Peyer's patch (tissue), 4 donors: ENCODE results near the gene TRIM14. TPM values are rescaled to one million over a fixed set of nuclear protein-coding genes. Genes with fewer than 3 reads are reported as not detected.

Experiments
- DNase-seq, 3 donors: peaks; one replicate each; pipeline ENCODE4 v3.0.0-alpha.2; 2017 to 2019
- H3K27ac ChIP-seq, 4 donors: fragments of 200-600 bp; sonication (generic); one replicate each; pipeline ENCODE4 v1.5.1; 2016 to 2019
- H3K27me3 ChIP-seq, 2 donors: fragments of 200-600 bp; sonication (generic); one replicate each; pipeline ENCODE4 v1.5.1; 2019
- H3K36me3 ChIP-seq, 3 donors: fragments of 200-600 bp; sonication (generic); one replicate each; pipeline ENCODE4 v1.5.1; 2016 to 2019
- H3K4me1 ChIP-seq, 4 donors: fragments of 200-600 bp; sonication (generic); one replicate each; pipeline ENCODE4 v1.5.1; 2016 to 2019
- H3K4me3 ChIP-seq, 4 donors: fragments of 200-600 bp; sonication (generic); 1 replicate in 3 of 4; 2 replicates in 1 of 4; pipeline ENCODE4 v1.5.1; 2016 to 2019; ENCODE audit warnings: mild to moderate bottlenecking in 1 of 4
- H3K9me3 ChIP-seq, 4 donors: fragments of 200-600 bp; sonication (generic); one replicate each; pipeline ENCODE4 v1.5.1; 2016 to 2019; ENCODE audit warnings: mild to moderate bottlenecking in 1 of 4
- CTCF ChIP-seq, 6 experiments: fragments of 450-650 bp in 4 of 6; fragments of 200-600 bp in 2 of 6; sonication (generic) in 1 of 6; IDR thresholded peaks; one replicate each; pipeline ENCODE4 v1.5.1; 2017 to 2019; ENCODE audit warnings: antibody characterized with exemption in 6 of 6, mild to moderate bottlenecking in 3 of 6, moderate library complexity in 1 of 6
- POLR2A ChIP-seq, 2 donors: fragments of 450-650 bp; IDR thresholded peaks; one replicate each; pipeline ENCODE4 v1.5.1; 2017; ENCODE audit warnings: antibody characterized with exemption in 2 of 2, mild to moderate bottlenecking in 2 of 2, moderate library complexity in 2 of 2
- total RNA-seq, 4 donors: library from RNA; depleted of rRNA; stranded (reverse); fragments of >200 nt; gene quantifications; one replicate each; pipeline ENCODE4 v1.1.0, GENCODE V29; 2016

The TRIM14 gene
- total RNA-seq, 4 donors from 2014 or later: 61.1 to 101 (median 72.0) TPM

DNA sequence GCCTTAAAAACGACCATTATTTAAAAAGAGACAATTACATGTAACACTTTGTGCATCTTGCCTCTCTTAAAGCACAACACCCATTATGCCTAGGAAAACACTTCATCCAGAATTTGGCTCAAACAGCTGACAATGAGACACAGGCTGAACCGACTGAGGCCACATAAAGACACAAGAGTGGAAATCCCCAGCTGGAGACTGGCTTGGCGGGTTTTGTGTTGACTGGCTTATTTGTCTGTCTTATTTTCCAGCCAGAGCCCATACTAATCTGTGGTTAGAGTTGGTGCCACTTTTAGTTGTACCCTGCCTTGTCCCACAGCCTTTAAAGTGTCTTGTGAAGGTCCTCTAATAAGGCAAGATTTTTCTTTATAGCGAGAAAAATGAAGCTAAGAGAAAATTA lies 21.2 kb downstream of the TRIM14 start:
- Histone ChIP-seq H3K36me3 (peaks cover 0 to 53% (median 0%) of the 10 kb centered on the region in 3 donors), H3K9me3 (no peaks in the 10 kb centered on the region), H3K4me1 (peaks cover 3 to 41% (median 13%) of the 10 kb centered on the region in 4 donors), H3K27me3 (no peaks in the 10 kb centered on the region), H3K27ac (no peak overlapping the region), H3K4me3 (no peak overlapping the region)
- TF ChIP-seq CTCF (IDR thresholded peaks at IDR 0.05): no peak
- no peak for TF ChIP-seq POLR2A (IDR thresholded peaks at IDR 0.05)
- peak in 1 of 3 donors; percentile 51 for DNase-seq

GRCh38 chr9:98096091-98096490 lies 22.9 kb downstream of the TRIM14 start:
- Histone ChIP-seq H3K4me3 (no peak overlapping the region), H3K27me3 (no peaks in the 10 kb centered on the region), H3K4me1 (peaks cover 0 to 28% (median 10%) of the 10 kb centered on the region in 4 donors), H3K36me3 (peaks cover 0 to 58% (median 0%) of the 10 kb centered on the region in 3 donors), H3K27ac (no peak overlapping the region), H3K9me3 (no peaks in the 10 kb centered on the region)
- no peak for TF ChIP-seq CTCF (IDR thresholded peaks at IDR 0.05)
- no peak for TF ChIP-seq POLR2A (IDR thresholded peaks at IDR 0.05)
- peak in 1 of 3 donors; percentile 40 for DNase-seq

- Histone ChIP-seq H3K27ac (no peak overlapping the region), H3K4me3 (no peak overlapping the region), H3K27me3 (no peaks in the 10 kb centered on the region), H3K4me1 (peaks cover 0 to 21% (median 7%) of the 10 kb centered on the region in 4 donors), H3K9me3 (no peaks in the 10 kb centered on the region), H3K36me3 (peaks cover 0 to 58% (median 0%) of the 10 kb centered on the region in 3 donors)
- TF ChIP-seq CTCF (IDR thresholded peaks at IDR 0.05) (no peak), POLR2A (IDR thresholded peaks at IDR 0.05) (no peak)
- DNase-seq: no peak
Observed at GRCh38 chr9:98095401-98095800, 23.6 kb downstream of the TRIM14 start.

- H3K27me3 ChIP-seq: no peaks in the 10 kb centered on the region
- no peak overlapping the region for H3K4me3 ChIP-seq
- H3K4me1 ChIP-seq: peaks cover 0 to 16% (median 4%) of the 10 kb centered on the region in 4 donors
- no peak overlapping the region for H3K27ac ChIP-seq
- H3K36me3 ChIP-seq: peaks cover 0 to 58% (median 0%) of the 10 kb centered on the region in 3 donors
- no peaks in the 10 kb centered on the region for H3K9me3 ChIP-seq
- peak in 1 of 3 donors; percentile 38 for DNase-seq
- no peak for TF ChIP-seq POLR2A (IDR thresholded peaks at IDR 0.05)
- TF ChIP-seq CTCF (IDR thresholded peaks at IDR 0.05): no peak
Observed at GRCh38 chr9:98094851-98095250, 24.2 kb downstream of the TRIM14 start.

- TF ChIP-seq POLR2A (IDR thresholded peaks at IDR 0.05): no peak
- TF ChIP-seq CTCF (IDR thresholded peaks at IDR 0.05): no peak
- H3K36me3 ChIP-seq: peaks cover 0 to 56% (median 0%) of the 10 kb centered on the region in 3 donors
- H3K4me3 ChIP-seq: no peak overlapping the region
- DNase-seq: peak in 1 of 3 donors; percentile 38
- no peaks in the 10 kb centered on the region for H3K27me3 ChIP-seq
- H3K27ac ChIP-seq: no peak overlapping the region
- H3K4me1 ChIP-seq: peaks cover 0 to 10% (median under 1%) of the 10 kb centered on the region in 4 donors
- no peaks in the 10 kb centered on the region for H3K9me3 ChIP-seq
Observed at GRCh38 chr9:98094316-98094715, 24.7 kb downstream of the TRIM14 start.

- TF ChIP-seq POLR2A (IDR thresholded peaks at IDR 0.05) (no peak), CTCF (IDR thresholded peaks at IDR 0.05) (no peak)
- Histone ChIP-seq H3K4me1 (peaks cover 0 to 6% (median 0%) of the 10 kb centered on the region in 4 donors), H3K4me3 (no peak overlapping the region), H3K36me3 (peaks cover 0 to 44% (median 0%) of the 10 kb centered on the region in 3 donors), H3K9me3 (no peaks in the 10 kb centered on the region), H3K27ac (no peak overlapping the region), H3K27me3 (no peaks in the 10 kb centered on the region)
- peak in 1 of 3 donors; percentile 43 for DNase-seq
Observed at GRCh38 chr9:98092613-98092931, 26.4 kb downstream of the TRIM14 start.
